OCI-LY1 (cell line): Measurements from ENCODE around the gene SP6.

Experiments used
- H2AFZ ChIP-seq: fragments of 200-600 bp; sonication (generic), shearing (Covaris generic); 2 replicates; pipeline ENCODE4 v1.6.0; 2014; ENCODE audit warnings: antibody characterized with exemption, mild to moderate bottlenecking, low read length
- H3F3A ChIP-seq: fragments of 200-600 bp; sonication (generic), shearing (Covaris generic); 2 replicates; pipeline ENCODE4 v1.6.0; 2014; ENCODE audit warnings: mild to moderate bottlenecking, antibody characterized with exemption, low read length, moderate library complexity; ENCODE audit not compliant: insufficient read depth
- H3K27ac ChIP-seq: fragments of 200-600 bp; sonication (generic); 2 replicates; pipeline ENCODE4 v1.5.1; 2014; ENCODE audit warnings: low read length, mixed run types, mild to moderate bottlenecking, low read depth; ENCODE audit not compliant: poor library complexity, severe bottlenecking
- H3K27me3 ChIP-seq: fragments of 200-600 bp; sonication (generic); 2 replicates; pipeline ENCODE4 v1.6.0; 2014; ENCODE audit warnings: antibody characterized with exemption, mild to moderate bottlenecking, low read length, moderate library complexity; ENCODE audit not compliant: insufficient read depth
- H3K36me3 ChIP-seq: fragments of 200-600 bp; sonication (generic); 2 replicates; pipeline ENCODE4 v1.6.1; 2014; ENCODE audit warnings: mild to moderate bottlenecking, antibody characterized with exemption, low read length, moderate library complexity, mixed read lengths; ENCODE audit not compliant: insufficient read depth
- H3K4me1 ChIP-seq: fragments of 200-600 bp; sonication (generic); 2 replicates; pipeline ENCODE4 v1.5.1; 2014; ENCODE audit warnings: mild to moderate bottlenecking, low read length, moderate library complexity; ENCODE audit not compliant: insufficient read depth, severe bottlenecking
- H3K4me2 ChIP-seq: fragments of 200-600 bp; sonication (generic), shearing (Covaris generic); 2 replicates; pipeline ENCODE4 v1.6.1; 2014; ENCODE audit warnings: low read length
- H3K4me3 ChIP-seq: fragments of 200-600 bp; sonication (generic); 2 replicates; pipeline ENCODE4 v1.5.1; 2014; ENCODE audit warnings: low read length, low read depth, mild to moderate bottlenecking, mixed read lengths; ENCODE audit not compliant: poor library complexity, severe bottlenecking
- H3K79me2 ChIP-seq: fragments of 200-600 bp; shearing (Covaris generic); 2 replicates; pipeline ENCODE4 v1.6.1; 2016; ENCODE audit warnings: mixed run types, low read length, mixed read lengths; ENCODE audit not compliant: insufficient read depth
- H3K9ac ChIP-seq: fragments of 200-600 bp; sonication (generic), shearing (Covaris generic); 2 replicates; pipeline ENCODE4 v1.6.1; 2014; ENCODE audit warnings: mild to moderate bottlenecking, low read length, mixed read lengths
- H3K9me2 ChIP-seq: fragments of 200-600 bp; sonication (generic), shearing (Covaris generic); 2 replicates; pipeline ENCODE4 v1.6.1; 2014; ENCODE audit warnings: low read depth, mild to moderate bottlenecking, low read length, mixed read lengths
- H3K9me3 ChIP-seq: fragments of 200-600 bp; shearing (Covaris generic); 2 replicates; pipeline ENCODE4 v1.6.1; 2014; ENCODE audit warnings: low read length, mixed read lengths
- H4K20me1 ChIP-seq: fragments of 200-600 bp; sonication (generic), shearing (Covaris generic); 2 replicates; pipeline ENCODE4 v1.6.0; 2016; ENCODE audit warnings: mild to moderate bottlenecking, low read length; ENCODE audit not compliant: insufficient read depth
- CTCF ChIP-seq: fragments of 200-600 bp; sonication (generic), shearing (Covaris generic); IDR thresholded peaks from 2 replicates; pipeline ENCODE4 v1.5.1; 2017; ENCODE audit warnings: mild to moderate bottlenecking, antibody characterized with exemption, low read length, moderate library complexity, mixed read lengths
- EZH2 ChIP-seq: fragments of 200-600 bp; sonication (generic), shearing (Covaris generic); IDR thresholded peaks from 2 replicates; pipeline ENCODE4 v1.8.0; 2017; ENCODE audit warnings: borderline replicate concordance, mixed run types, mild to moderate bottlenecking, antibody characterized with exemption, low read length, moderate library complexity, mixed read lengths

The SP6 gene

DNA sequence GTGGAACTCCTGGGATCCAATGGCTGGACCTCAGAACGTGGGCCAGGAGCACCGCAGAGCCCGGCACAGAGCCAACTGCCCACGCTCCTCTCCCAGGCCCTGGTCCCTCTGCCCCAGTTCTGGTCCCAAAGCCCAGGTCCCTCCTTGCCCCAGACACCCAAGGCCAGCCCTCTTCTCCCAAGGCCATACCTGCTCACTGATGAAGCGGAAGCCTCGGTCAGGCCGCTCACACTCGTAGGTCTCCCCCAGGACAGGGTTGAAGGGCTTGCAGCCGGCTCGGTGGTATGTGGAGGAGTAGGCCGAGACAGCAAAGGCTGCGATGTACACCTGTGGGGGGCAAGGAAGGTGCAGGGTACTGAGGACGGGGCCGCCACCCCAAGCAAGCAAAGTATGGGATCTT, 37.9 kb downstream of the SP6 start:
- Histone ChIP-seq H3K4me1 (no peaks in the 10 kb centered on the region), H3K9me3 (no peaks in the 10 kb centered on the region), H3K9ac (no peak overlapping the region), H2AFZ (no peak overlapping the region), H3K27ac (no peak overlapping the region), H3K27me3 (no peaks in the 10 kb centered on the region), H3K9me2 (no peaks in the 10 kb centered on the region), H3K4me3 (no peak overlapping the region), H3K36me3 (peaks cover 57% of the 10 kb centered on the region), H3K79me2 (no peaks in the 10 kb centered on the region), H4K20me1 (no peaks in the 10 kb centered on the region), H3K4me2 (no peak overlapping the region), H3F3A (no peaks in the 10 kb centered on the region)
- TF ChIP-seq EZH2 = no peak
- TF ChIP-seq CTCF = no peak

DNA sequence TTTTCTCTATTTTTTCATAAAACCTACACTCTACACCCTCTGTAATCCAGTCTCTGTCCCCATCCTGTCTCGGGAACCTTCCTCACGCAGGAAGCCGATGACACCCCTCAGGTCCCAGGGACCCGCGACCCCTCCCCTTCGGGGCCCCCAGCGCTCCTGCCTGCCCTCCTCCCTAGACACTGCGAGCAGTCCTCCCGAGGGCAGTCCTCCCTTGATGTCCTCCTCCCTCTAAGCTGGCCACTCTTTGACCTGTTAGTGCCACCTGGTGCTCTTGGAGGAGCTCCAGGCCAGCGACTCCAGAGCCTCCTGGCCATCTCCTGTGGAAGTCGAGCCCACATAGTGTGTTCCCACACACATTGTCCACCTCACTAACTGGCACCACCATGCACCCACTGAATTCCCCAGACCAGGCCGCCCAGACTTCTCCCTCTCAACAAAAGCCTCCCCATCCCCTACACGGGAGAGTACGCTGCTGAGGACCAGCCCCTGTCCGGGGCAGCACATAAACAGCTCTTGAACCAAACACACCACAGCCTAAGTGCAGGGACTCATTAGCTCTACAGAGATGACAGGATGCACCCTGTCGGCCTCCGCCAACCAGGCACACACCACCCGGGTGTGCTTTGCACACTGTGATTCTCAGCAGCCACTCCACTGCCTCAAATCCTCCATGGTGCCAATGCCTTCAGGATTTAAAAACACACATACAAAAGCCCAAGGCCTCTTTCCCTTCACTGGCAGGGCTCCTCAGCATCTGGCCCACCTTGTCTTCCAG, 38.6 kb downstream of the SP6 start:
- H3K9me3 ChIP-seq = no peaks in the 10 kb centered on the region
- H3K9ac ChIP-seq = no peak overlapping the region
- H4K20me1 ChIP-seq = no peaks in the 10 kb centered on the region
- no peaks in the 10 kb centered on the region for H3K79me2 ChIP-seq
- no peak for TF ChIP-seq EZH2
- TF ChIP-seq CTCF = no peak
- H3K9me2 ChIP-seq = no peaks in the 10 kb centered on the region
- no peak overlapping the region for H3K27ac ChIP-seq
- H3K4me2 ChIP-seq = no peak overlapping the region
- peaks cover 59% of the 10 kb centered on the region for H3K36me3 ChIP-seq
- no peaks in the 10 kb centered on the region for H3K27me3 ChIP-seq
- no peak overlapping the region for H3K4me3 ChIP-seq
- H3K4me1 ChIP-seq = no peaks in the 10 kb centered on the region
- H2AFZ ChIP-seq = no peak overlapping the region
- no peaks in the 10 kb centered on the region for H3F3A ChIP-seq

DNA sequence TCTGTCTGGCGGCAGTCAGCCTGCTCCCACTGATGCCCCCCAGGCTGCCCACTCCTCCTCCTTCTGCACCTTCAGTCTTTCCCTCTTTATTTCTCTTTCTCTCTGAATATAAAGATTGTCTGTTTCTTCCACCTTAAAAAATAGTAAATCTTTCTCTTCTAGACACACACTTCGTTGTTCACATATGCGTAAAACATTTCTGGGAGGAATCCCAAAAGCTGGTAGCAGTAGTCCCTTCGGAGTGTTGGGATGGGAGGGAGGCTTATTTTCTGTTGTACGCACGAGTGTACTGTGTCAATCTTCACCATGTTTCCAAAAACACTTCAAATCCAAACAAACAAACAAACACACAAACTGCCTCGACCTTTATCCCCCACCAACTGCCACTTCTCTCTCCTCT, 39.3 kb downstream of the SP6 start:
- Histone ChIP-seq H3K36me3 (peaks cover 57% of the 10 kb centered on the region), H3F3A (no peaks in the 10 kb centered on the region)

More for the DNA sequence above, 39.3 kb downstream of the SP6 start:
- Histone ChIP-seq H3K9me2 (no peaks in the 10 kb centered on the region), H3K9me3 (no peaks in the 10 kb centered on the region), H3K4me2 (no peak overlapping the region), H3K27ac (no peak overlapping the region), H3K9ac (no peak overlapping the region), H3K4me3 (no peak overlapping the region), H3K4me1 (no peaks in the 10 kb centered on the region), H3K79me2 (no peaks in the 10 kb centered on the region), H4K20me1 (no peaks in the 10 kb centered on the region), H3K27me3 (no peaks in the 10 kb centered on the region), H2AFZ (no peak overlapping the region)
- no peak for TF ChIP-seq CTCF
- TF ChIP-seq EZH2 = no peak
